Skin of body (tissue), 2 donors: Measurements from ENCODE around the gene MARCHF10. TPM values are rescaled to one million over a fixed set of nuclear protein-coding genes. Genes with fewer than 3 reads are reported as not detected.

ENCODE experiments used
- DNase-seq: peaks from one replicate; lab custom pipeline; 2025; lab: John Stamatoyannopoulos, UW
- total RNA-seq: library from RNA; depleted of rRNA; stranded (reverse); fragments of >200 nt; gene quantifications from one replicate; pipeline ENCODE4 v1.2.3, GENCODE V29; 2014

The MARCHF10 gene
- total RNA-seq, 1 donor from 2014 or later = not detected

GRCh38 chr17:62822080-62822904, 14.2 kb upstream of the MARCHF10 start:
- DNase-seq = no peak

- no peak for DNase-seq
Observed at GRCh38 chr17:62821189-62822079, 13.3 kb upstream of the MARCHF10 start.

- peak; percentile 88 for DNase-seq
Observed at GRCh38 chr17:62819511-62820221, 11.6 kb upstream of the MARCHF10 start.

DNA sequence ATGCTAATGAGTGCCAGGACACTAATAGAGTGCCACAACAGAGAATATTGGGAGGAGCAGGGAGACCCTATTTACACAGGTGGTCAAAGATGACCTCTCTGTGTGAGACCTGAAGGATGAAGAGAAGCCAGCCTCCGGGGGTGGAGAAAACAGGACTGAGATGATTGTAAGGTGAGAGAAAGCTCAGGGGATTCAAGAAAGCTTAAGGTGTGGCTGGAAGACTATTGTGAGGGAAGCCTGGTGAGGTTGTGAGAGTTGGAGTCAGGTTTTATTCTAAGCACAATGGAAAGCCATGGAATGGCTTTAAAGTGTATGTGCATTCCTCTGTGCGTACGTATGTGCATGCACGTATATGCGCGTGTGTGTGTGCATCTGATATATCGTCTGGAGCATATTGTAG, 10.4 kb upstream of the MARCHF10 start:
- DNase-seq = no peak

- peak; percentile 35 for DNase-seq
Observed at GRCh38 chr17:62816282-62816839, 8.2 kb upstream of the MARCHF10 start.

DNA sequence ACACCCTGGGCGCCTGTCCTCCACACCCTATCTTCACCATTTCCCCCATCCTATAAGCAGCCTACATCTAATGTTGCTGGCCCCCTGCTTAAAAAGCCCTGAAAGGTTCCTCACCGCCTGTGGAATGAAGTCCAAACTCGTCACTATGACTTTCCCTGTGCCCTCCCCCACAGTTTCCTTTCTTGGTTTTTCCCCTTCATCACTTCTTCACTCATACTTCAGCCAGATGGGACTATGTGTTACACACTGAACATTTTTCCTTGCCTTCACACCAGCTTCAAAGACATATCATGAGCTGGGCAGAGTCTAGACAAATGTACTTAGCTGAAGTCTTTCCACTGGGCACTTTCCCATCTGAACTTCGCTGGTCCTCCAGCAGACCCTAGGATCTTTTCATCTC, 1.5 kb upstream of the MARCHF10 start:
- DNase-seq = no peak

DNA sequence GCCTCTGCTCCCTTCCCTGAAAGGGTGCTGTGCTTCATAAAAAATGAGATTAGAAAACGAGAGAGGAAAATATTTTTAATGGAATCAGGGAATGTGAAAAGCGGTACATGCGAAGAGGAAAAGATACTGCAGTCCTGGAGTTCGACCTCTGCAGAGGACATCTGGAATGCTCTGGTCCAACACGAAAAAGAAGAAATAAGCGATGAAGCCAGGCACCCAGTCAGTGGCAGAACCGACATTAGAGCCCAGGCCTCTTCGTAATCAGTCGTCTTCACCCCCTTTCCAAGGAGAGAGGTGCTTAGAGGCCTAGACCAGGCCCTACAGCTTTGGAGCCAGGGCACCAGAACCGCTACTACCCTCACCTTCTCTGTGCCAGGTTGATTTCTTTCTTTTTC, 459 bp upstream of the MARCHF10 start:
- no peak for DNase-seq

GRCh38 chr17:62805234-62805633, 2.9 kb downstream of the MARCHF10 start:
- DNase-seq = no peak

GRCh38 chr17:62804822-62805221, 3.3 kb downstream of the MARCHF10 start:
- no peak for DNase-seq

DNA sequence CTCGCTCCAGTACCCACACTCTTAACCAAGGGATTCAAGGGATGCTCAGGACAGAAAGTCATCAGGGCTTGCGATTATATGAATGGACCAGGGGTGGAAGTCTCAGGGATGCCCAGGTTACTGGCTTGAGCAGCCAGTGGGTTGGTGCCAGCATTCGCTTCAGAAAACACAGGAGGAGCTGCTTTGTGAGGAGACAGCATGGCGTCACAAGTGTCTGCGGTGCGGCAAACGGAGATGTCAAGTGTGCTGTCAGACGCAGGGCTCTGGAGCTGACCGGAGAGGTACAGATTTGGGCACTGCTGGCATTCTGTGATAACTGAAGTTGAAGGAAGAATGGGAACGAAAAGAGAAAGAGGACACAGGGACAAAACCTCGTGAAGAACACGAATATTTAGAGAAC, 4.1 kb downstream of the MARCHF10 start:
- DNase-seq = no peak

GRCh38 chr17:62802561-62803205, 5.4 kb downstream of the MARCHF10 start:
- DNase-seq = no peak

GRCh38 chr17:62801553-62802114, 6.5 kb downstream of the MARCHF10 start:
- no peak for DNase-seq

DNA sequence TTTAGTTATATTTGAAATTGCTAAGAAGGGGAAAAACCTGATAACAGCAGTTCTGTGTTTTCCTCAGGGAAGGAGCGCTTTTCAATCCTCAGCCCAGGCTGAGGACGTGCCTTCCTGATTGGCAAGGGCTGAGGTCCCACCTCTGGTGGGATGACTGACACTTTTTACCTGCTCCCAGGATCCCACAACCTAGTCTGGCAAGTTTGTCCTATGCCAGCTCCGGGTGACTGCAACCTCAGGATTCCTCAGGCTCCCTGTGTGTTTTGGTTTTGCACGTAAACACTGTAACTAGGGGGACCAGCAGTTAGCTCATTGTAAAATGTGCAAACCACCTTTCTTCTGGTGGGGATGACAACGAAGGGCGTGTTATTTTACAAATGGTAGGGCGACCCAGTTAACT, 7.5 kb downstream of the MARCHF10 start:
- peak; percentile 42 for DNase-seq

GRCh38 chr17:62797959-62798358, 10.2 kb downstream of the MARCHF10 start:
- DNase-seq = no peak

GRCh38 chr17:62796291-62796690, 11.8 kb downstream of the MARCHF10 start:
- no peak for DNase-seq

- DNase-seq = no peak
Observed at GRCh38 chr17:62794666-62794971, 13.5 kb downstream of the MARCHF10 start.

DNA sequence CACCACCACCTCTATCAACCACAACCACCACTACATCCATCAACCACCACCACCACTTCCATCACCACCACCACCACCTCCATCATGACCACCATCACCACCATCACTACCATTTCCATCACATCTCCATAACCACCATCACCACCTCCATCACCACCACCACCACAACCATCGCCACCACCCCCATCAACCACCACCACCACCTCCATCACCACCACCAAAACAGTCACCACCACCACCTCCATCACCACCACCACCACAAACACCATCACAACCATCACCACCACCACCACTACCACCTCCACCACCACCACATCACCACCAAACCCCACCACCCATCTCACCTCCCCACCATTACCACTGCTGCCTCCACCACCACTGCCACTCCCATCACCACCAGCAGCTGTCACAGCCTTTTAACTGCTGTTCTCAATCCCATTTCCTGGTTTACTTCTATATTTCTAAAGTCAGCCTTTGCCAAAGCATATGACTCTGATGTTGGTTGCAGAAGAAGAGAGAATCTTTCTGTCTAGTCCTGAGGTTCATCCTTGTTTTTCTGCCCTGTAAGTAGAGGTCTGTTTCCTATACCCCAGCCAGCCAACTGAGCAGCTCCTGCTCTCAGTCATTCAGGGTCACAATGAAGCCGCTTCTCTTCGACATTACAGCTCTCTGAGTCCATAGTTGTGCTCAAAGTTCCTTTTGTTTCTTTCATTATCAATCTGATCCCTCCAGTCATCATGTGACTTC, 14.0 kb downstream of the MARCHF10 start:
- DNase-seq = no peak

DNA sequence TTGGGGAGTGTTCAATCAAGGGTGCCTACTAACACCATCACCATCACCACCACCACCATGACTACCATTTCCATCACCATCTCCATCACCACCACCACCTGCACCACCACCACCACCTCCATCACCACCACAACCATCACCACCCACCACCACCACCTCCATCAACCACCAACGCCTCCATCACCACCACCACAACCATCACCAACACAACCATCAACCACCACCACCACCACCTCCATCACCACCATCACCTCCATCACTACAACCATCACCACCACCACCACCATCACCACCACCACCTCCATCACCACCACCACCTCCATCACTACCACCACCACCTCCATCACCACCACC, 15.7 kb downstream of the MARCHF10 start:
- DNase-seq = no peak

DNA sequence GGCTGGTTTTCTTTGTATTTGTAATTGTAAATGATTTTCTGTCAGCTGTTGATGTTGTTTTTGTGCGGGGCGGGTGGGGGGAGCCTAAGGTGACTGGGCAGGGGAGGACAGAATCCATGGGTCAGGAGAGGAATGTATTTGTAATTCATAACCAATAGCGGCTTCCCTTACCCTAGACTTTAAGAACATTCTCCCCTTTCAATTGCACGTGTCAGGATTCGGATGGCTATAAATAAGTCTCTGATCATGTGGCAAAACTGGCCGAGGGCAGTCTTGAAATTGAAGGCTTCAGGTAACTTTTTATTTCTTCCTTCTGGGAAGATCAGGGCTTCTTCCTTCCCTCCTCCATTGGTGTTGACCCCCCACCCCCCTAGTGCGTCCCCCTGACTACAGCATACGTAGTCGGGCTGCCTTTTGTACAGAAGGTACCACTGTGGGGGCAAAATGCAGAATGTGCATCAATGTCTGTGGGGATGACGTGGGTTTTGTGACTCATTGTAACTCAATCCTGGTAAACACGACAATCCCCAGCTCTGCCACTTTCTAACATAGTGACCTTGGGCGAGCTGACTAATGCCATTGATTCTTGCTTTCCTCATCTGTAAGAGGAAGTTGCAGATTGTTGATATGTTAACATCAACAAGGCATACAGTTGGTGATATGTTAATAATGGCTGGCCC, 16.2 kb downstream of the MARCHF10 start:
- DNase-seq = no peak
